Measurements from ENCODE around the gene LILRB4. TPM values are rescaled to one million over a fixed set of nuclear protein-coding genes. Genes with fewer than 3 reads are reported as not detected.

The LILRB4 gene
- total RNA-seq, 4 donors from 2014 or later, result 0.48 to 1.5 TPM; not detected in 2

GRCh38 chr19:54660306-54660705, 2.5 kb upstream of the LILRB4 start:
- Histone ChIP-seq H3K4me1 (no peaks in the 10 kb centered on the region), H3K27ac (no peak overlapping the region), H3K27me3 (no peaks in the 10 kb centered on the region), H3K9me3 (no peaks in the 10 kb centered on the region), H3K36me3 (no peaks in the 10 kb centered on the region), H3K4me3 (no peak overlapping the region)
- no peak for DNase-seq
- intact Hi-C loops (cut with DNase I; ENCODE audit: low total_unique reads), result no loop called here
- TF ChIP-seq POLR2A (IDR thresholded peaks at IDR 0.05) (no peak), CTCF (IDR thresholded peaks at IDR 0.05) (no peak)

GRCh38 chr19:54660964-54661363, 1.8 kb upstream of the LILRB4 start:
- no peaks in the 10 kb centered on the region for H3K9me3 ChIP-seq
- H3K4me1 ChIP-seq, result no peaks in the 10 kb centered on the region
- DNase-seq, result no peak
- H3K4me3 ChIP-seq, result no peak overlapping the region
- intact Hi-C loops (cut with DNase I; ENCODE audit: low total_unique reads), result no loop called here
- H3K27me3 ChIP-seq, result no peaks in the 10 kb centered on the region
- no peak for TF ChIP-seq POLR2A (IDR thresholded peaks at IDR 0.05)
- no peak for TF ChIP-seq CTCF (IDR thresholded peaks at IDR 0.05)
- no peak overlapping the region for H3K27ac ChIP-seq
- H3K36me3 ChIP-seq, result no peaks in the 10 kb centered on the region

- DNase-seq, result no peak
- Histone ChIP-seq H3K27me3 (no peaks in the 10 kb centered on the region), H3K27ac (no peak overlapping the region), H3K4me3 (no peak overlapping the region), H3K36me3 (no peaks in the 10 kb centered on the region), H3K9me3 (no peaks in the 10 kb centered on the region), H3K4me1 (no peaks in the 10 kb centered on the region)
- intact Hi-C loops (cut with DNase I; ENCODE audit: low total_unique reads), result no loop called here
- TF ChIP-seq POLR2A (IDR thresholded peaks at IDR 0.05), result no peak
- no peak for TF ChIP-seq CTCF (IDR thresholded peaks at IDR 0.05)
These were observed 821 bp upstream of the LILRB4 start for GRCh38 chr19:54661846-54662481.

- H3K4me1 ChIP-seq, result no peaks in the 10 kb centered on the region
- no peak for TF ChIP-seq CTCF (IDR thresholded peaks at IDR 0.05)
- no peak for TF ChIP-seq POLR2A (IDR thresholded peaks at IDR 0.05)
- H3K27ac ChIP-seq, result no peak overlapping the region
- H3K27me3 ChIP-seq, result no peaks in the 10 kb centered on the region
- intact Hi-C loops (cut with DNase I; ENCODE audit: low total_unique reads), result no loop called here
- DNase-seq, result no peak
- H3K36me3 ChIP-seq, result no peaks in the 10 kb centered on the region
- H3K9me3 ChIP-seq, result no peaks in the 10 kb centered on the region
- no peak overlapping the region for H3K4me3 ChIP-seq
These were observed 2.7 kb downstream of the LILRB4 start for GRCh38 chr19:54665530-54665929.

GRCh38 chr19:54667217-54667616, 4.4 kb downstream of the LILRB4 start:
- intact Hi-C loops (cut with DNase I; ENCODE audit: low total_unique reads), result no loop called here
- Histone ChIP-seq H3K27ac (no peak overlapping the region), H3K9me3 (no peaks in the 10 kb centered on the region), H3K4me3 (no peak overlapping the region), H3K4me1 (no peaks in the 10 kb centered on the region), H3K27me3 (no peaks in the 10 kb centered on the region), H3K36me3 (no peaks in the 10 kb centered on the region)
- DNase-seq, result no peak
- TF ChIP-seq CTCF (IDR thresholded peaks at IDR 0.05) (no peak), POLR2A (IDR thresholded peaks at IDR 0.05) (no peak)
